Endothelial cell (in vitro differentiated cells): Measurements from ENCODE around the gene KCNN1. TPM values are rescaled to one million over a fixed set of nuclear protein-coding genes. Genes with fewer than 3 reads are reported as not detected.
A peak's percentile ranks its signal among the peaks of the same experiment; 100 is the strongest.
"Not testable (repeated sequence)": the region's sequence is repeated elsewhere in the genome, so short reads cannot be mapped to it uniquely, and the experiment has no call there.

Experiments used
- DNase-seq: peaks from one replicate; pipeline ENCODE4 v3.0.0; 2021; ENCODE audit warnings: low spot score
- H3K27ac Mint-ChIP-seq: one replicate; pipeline ENCODE4 v1.8.0; 2021; ENCODE audit warnings: mixed read lengths, inconsistent platforms; ENCODE audit not compliant: unreplicated experiment
- H3K27me3 Mint-ChIP-seq: one replicate; pipeline ENCODE4 v1.8.0; 2021; ENCODE audit warnings: mild to moderate bottlenecking, moderate library complexity, mixed read lengths, inconsistent platforms; ENCODE audit not compliant: unreplicated experiment
- H3K36me3 Mint-ChIP-seq: one replicate; pipeline ENCODE4 v1.8.0; 2021; ENCODE audit warnings: mild to moderate bottlenecking, low read depth, mixed read lengths, inconsistent platforms; ENCODE audit not compliant: unreplicated experiment
- H3K4me1 Mint-ChIP-seq: one replicate; pipeline ENCODE4 v1.8.0; 2021; ENCODE audit warnings: mild to moderate bottlenecking, mixed read lengths, inconsistent platforms; ENCODE audit not compliant: unreplicated experiment
- H3K4me3 Mint-ChIP-seq: one replicate; pipeline ENCODE4 v1.8.0; 2021; ENCODE audit warnings: mild to moderate bottlenecking, mixed read lengths, inconsistent platforms; ENCODE audit not compliant: unreplicated experiment
- H3K9me3 Mint-ChIP-seq: one replicate; pipeline ENCODE4 v1.8.0; 2021; ENCODE audit warnings: mixed read lengths, inconsistent platforms; ENCODE audit not compliant: unreplicated experiment
- long read RNA-seq: library from polyadenylated mRNA; unstranded; transcript quantifications from one replicate; pipeline ENCODE4 v2.0.0, GENCODE V29; 2020; ENCODE audit not compliant: unreplicated experiment
- total RNA-seq: library from RNA; stranded (reverse); fragmentation: NEBNext Ultra II Directional; extraction: Animal tissue kit (Norgen Biotek cat#: 25700); gene quantifications from one replicate; pipeline ENCODE4 v1.2.1, GENCODE V29; 2021; ENCODE audit not compliant: unreplicated experiment
- TF ChIP-seq, protein P1 (sequence below): fragments of 200-600 bp; sonication (generic); IDR thresholded peaks from one replicate; pipeline ENCODE4 v1.5.0; 2021; ENCODE audit warnings: antibody characterized with exemption; ENCODE audit not compliant: unreplicated experiment

Gene KCNN1
- total RNA-seq = 19.3 TPM
- long read RNA-seq, partial matches to known transcripts = 1 of 4 reads
- long read RNA-seq, other reads (novel, unspliced or antisense) = 3 of 4 reads

DNA sequence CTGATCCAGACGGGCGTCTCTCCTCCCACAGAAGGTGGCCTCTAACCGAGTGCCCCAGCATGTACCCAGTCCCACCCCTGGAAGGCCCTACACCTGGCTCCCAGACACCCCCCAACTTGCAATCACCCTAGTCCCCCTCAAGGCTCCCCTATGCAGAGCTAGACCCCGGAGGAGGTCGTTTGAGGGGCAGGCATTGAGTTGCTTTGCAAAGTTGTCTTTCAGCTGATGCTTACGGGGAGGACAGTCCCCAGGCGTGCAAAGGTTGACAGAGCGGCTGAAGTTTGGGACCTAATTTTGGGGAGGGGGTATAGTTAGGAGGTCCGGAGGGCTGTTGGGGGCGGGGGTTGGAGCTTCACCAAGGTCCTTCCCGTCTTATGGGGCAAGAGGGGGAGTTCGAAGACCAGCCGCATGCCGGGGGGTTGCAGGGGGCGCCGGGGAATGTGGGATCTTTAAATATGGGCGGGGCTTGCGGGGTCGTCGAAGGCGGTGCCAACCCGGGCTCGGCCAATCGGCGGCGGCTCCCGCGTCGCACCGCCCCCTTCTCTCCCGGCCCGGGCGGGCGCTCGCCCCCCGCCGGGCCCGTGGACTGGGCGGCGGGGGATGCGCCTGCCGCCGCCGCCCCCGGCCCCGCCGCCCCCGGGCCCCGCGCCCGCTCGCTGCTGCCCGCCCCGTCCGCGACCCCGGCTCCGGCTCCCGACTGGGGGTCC, at the start of gene KCNN1:
Gene KCNN1, plus strand, starts transcription at position 558 of the 707 bp plus-strand sequence. CDS start 6,782 bp downstream, outside the sequence.
- DNase-seq = peak; percentile 46
- Mint-ChIP-seq H3K4me3 (peak within 1 kb of the TSS; percentile 94), H3K36me3 (no peaks in the 10 kb centered on the region), H3K9me3 (no peaks in the 10 kb centered on the region), H3K27ac (peak within 1 kb of the TSS; percentile 62), H3K4me1 (peaks cover 15% of the 10 kb centered on the region), H3K27me3 (peaks cover 2% of the 10 kb centered on the region)
- TF ChIP-seq, protein P1, sequence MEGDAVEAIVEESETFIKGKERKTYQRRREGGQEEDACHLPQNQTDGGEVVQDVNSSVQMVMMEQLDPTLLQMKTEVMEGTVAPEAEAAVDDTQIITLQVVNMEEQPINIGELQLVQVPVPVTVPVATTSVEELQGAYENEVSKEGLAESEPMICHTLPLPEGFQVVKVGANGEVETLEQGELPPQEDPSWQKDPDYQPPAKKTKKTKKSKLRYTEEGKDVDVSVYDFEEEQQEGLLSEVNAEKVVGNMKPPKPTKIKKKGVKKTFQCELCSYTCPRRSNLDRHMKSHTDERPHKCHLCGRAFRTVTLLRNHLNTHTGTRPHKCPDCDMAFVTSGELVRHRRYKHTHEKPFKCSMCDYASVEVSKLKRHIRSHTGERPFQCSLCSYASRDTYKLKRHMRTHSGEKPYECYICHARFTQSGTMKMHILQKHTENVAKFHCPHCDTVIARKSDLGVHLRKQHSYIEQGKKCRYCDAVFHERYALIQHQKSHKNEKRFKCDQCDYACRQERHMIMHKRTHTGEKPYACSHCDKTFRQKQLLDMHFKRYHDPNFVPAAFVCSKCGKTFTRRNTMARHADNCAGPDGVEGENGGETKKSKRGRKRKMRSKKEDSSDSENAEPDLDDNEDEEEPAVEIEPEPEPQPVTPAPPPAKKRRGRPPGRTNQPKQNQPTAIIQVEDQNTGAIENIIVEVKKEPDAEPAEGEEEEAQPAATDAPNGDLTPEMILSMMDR = no peak

DNA sequence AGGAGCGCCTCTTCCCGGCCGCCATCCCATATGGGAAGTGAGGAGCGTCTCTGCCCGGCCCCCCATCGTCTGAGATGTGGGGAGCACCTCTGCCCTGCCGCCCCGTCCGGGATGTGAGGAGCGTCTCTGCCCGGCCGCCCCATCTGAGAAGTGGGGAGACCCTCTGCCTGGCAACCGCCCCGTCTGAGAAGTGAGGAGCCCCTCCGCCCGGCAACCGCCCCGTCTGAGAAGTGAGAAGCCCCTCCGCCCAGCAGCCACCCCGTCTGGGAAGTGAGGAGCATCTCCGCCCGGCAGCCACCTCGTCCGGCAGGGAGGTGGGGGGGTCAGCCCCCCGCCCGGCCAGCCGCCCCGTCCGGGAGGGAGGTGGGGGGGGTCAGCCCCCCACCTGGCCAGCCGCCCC, 48.8 kb upstream of the KCNN1 start:
- not testable (repeated sequence) for H3K27ac Mint-ChIP-seq, H3K27me3 Mint-ChIP-seq, H3K36me3 Mint-ChIP-seq, DNase-seq, H3K9me3 Mint-ChIP-seq, H3K4me1 Mint-ChIP-seq, H3K4me3 Mint-ChIP-seq

DNA sequence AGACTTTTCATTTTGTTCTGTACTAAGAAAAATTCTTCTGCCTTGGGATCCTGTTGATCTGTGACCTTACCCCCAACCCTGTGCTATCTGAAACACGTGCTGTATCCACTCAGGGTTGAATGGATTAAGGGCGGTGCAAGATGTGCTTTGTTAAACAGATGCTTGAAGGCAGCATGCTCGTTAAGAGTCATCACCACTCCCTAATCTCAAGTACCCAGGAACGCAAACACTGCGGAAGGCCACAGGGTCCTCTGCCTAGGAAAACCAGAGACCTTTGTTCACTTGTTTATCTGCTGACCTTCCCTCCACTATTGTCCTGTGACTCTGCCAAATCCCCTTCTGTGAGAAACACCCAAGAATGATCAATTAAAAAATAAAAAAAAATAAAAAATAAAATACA, 47.8 kb upstream of the KCNN1 start:
- not testable (repeated sequence) for H3K27ac Mint-ChIP-seq, H3K36me3 Mint-ChIP-seq, H3K4me1 Mint-ChIP-seq, H3K9me3 Mint-ChIP-seq, H3K27me3 Mint-ChIP-seq, DNase-seq, H3K4me3 Mint-ChIP-seq

DNA sequence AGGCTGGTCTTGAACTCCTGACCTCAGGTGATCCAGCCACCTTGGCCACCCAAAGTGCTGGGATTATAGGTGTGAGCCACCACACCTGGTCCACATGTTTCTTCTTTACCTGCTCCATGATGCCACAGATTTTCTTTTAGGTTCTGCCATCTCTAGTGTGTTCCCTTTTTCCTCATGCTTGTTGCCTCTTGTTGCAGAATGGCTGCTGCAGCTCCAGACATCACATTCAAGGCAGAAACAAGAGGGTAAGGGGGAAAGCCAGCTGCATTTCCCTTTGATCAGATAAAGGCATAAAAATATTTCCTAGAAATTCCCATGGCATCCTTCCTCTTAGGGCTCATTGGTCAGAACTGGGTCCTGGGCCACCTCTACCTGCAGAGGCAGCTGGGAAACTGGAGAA, 46.4 kb upstream of the KCNN1 start:
- H3K27ac Mint-ChIP-seq = no peak overlapping the region
- H3K27me3 Mint-ChIP-seq = no peaks in the 10 kb centered on the region
- no peaks in the 10 kb centered on the region for H3K36me3 Mint-ChIP-seq
- no peaks in the 10 kb centered on the region for H3K9me3 Mint-ChIP-seq
- TF ChIP-seq, protein P1 = no peak
- DNase-seq = no peak
- no peak overlapping the region for H3K4me3 Mint-ChIP-seq
- no peaks in the 10 kb centered on the region for H3K4me1 Mint-ChIP-seq

DNA sequence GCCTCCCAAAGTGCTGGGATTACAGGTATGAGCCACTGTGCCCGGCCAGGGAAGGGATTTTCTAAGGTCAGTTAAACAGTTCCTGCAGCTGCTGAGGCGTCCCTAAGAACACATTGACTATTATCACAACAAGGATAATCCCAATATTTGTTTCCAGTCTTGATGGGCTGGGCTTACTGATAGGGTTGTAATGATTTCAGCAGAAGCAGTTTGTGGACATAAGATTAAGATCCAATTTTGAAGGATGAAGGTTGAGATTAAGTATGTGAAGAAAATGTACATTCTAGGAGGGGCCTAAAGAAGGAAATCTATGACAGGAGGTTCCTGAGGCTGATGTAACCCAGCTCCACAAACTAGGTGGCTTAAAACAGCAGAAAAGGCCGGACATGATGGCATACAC, 44.8 kb upstream of the KCNN1 start:
- no peaks in the 10 kb centered on the region for H3K4me1 Mint-ChIP-seq
- no peak overlapping the region for H3K4me3 Mint-ChIP-seq
- H3K27me3 Mint-ChIP-seq = no peaks in the 10 kb centered on the region
- no peak overlapping the region for H3K27ac Mint-ChIP-seq
- no peaks in the 10 kb centered on the region for H3K9me3 Mint-ChIP-seq
- no peaks in the 10 kb centered on the region for H3K36me3 Mint-ChIP-seq
- TF ChIP-seq, protein P1 = no peak
- no peak for DNase-seq

DNA sequence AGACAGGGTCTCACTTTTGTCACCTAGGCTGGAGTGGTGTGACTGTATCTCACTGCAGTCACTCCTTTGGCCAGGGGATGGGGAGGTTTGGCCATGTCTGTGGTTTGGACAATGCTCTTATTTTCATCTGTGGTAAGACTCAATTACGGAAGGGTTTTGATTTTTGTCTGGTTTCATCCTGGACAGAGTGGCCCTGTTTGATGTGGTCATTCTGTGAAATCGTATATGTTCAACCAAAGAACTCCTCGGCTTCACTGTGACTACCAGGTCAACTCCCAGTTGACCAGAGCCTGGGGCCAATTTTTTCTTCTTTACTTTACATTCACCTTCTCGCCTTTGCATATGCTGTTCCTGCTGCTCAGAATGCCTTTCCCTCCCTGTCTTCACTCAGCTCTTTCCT, 40.9 kb upstream of the KCNN1 start:
- TF ChIP-seq, protein P1 = no peak
- DNase-seq = no peak
- Mint-ChIP-seq H3K36me3 (no peaks in the 10 kb centered on the region), H3K9me3 (no peaks in the 10 kb centered on the region), H3K27me3 (no peaks in the 10 kb centered on the region), H3K4me1 (no peaks in the 10 kb centered on the region), H3K27ac (no peak overlapping the region), H3K4me3 (no peak overlapping the region)
